ENCODE results near the gene ACOX1. TPM values are rescaled to one million over a fixed set of nuclear protein-coding genes. Genes with fewer than 3 reads are reported as not detected.
A peak's percentile ranks its signal among the peaks of the same experiment; 100 is the strongest.

The ACOX1 gene
- total RNA-seq, 2 experiments from 2014 or later, result 14.5 to 17.9 TPM

DNA sequence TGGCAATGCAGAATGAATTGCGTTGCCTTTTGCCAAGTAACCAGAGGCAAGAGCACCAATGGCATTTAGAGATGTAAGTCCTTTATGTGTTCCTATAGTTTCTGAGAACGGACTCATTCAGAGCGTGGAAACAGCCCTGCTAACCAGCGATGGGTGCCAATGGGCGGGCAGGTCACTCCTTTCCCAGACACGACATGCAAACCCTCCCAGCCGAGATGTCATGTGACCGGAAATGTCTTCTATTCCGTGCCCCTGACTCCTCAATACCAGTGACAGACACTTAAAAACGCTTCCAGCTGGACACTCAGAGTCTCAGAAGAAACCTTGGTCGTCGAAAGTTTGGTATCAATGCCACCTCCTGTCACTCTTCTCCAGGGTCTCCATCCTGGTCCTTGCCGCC lies 41.3 kb downstream of the ACOX1 start:
- Histone ChIP-seq H3K9me3 (ENCODE audit: control insufficient read depth in 1 of 2, insufficient read depth in 1 of 2, low read length in 2 of 2) (no peaks in the 10 kb centered on the region), H3K27ac (ENCODE audit: low read depth in 1 of 2, low read length in 2 of 2) (no peak overlapping the region), H3K4me3 (ENCODE audit: low read length) (no peak overlapping the region), H3K36me3 (ENCODE audit: insufficient read depth, low read length) (no peaks in the 10 kb centered on the region), H3K27me3 (ENCODE audit: control insufficient read depth in 1 of 2, insufficient read depth in 2 of 2, low read length in 2 of 2) (no peaks in the 10 kb centered on the region), H3K4me1 (ENCODE audit: insufficient read depth, low read length) (peaks cover 15% of the 10 kb centered on the region)
- intact Hi-C loops (cut with DNase I, micrococcal nuclease), result no loop called here
- DNase-seq (no peak), ATAC-seq (ENCODE audit: poor library complexity) (no peak)
- H3K27ac Mint-ChIP-seq, result no peak overlapping the region
- ChIA-PET POLR2A (no interaction called here), CTCF (no interaction called here)
- H3K27me3 Mint-ChIP-seq, result no peaks in the 10 kb centered on the region
- TF ChIP-seq, protein P1, sequence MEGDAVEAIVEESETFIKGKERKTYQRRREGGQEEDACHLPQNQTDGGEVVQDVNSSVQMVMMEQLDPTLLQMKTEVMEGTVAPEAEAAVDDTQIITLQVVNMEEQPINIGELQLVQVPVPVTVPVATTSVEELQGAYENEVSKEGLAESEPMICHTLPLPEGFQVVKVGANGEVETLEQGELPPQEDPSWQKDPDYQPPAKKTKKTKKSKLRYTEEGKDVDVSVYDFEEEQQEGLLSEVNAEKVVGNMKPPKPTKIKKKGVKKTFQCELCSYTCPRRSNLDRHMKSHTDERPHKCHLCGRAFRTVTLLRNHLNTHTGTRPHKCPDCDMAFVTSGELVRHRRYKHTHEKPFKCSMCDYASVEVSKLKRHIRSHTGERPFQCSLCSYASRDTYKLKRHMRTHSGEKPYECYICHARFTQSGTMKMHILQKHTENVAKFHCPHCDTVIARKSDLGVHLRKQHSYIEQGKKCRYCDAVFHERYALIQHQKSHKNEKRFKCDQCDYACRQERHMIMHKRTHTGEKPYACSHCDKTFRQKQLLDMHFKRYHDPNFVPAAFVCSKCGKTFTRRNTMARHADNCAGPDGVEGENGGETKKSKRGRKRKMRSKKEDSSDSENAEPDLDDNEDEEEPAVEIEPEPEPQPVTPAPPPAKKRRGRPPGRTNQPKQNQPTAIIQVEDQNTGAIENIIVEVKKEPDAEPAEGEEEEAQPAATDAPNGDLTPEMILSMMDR (IDR thresholded peaks at IDR 0.05), result no peak
- no peaks in the 10 kb centered on the region for H3K9me3 Mint-ChIP-seq
- no peaks in the 10 kb centered on the region for H3K36me3 Mint-ChIP-seq (ENCODE audit: low read depth)
- peaks cover 18% of the 10 kb centered on the region for H3K4me1 Mint-ChIP-seq (ENCODE audit: low read depth)
- H3K4me3 Mint-ChIP-seq, result peak overlapping the region; percentile 20

DNA sequence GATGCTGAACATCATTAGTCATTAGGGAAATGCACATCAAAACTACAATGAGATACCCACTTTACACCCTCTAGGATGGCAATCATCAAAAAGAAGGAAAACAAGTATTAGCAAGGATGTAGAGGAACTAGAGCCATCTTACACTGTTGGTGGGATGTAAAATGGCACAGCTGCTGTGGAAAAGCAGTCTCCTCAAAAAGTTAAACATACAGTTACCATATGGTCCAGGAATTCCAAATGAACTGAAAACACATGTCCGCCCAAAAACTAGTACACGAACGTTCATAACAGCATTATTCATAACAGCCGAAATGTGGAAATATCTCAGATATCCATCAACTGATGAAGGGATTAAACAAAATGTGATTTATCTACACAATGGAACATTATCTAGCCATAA lies 45.2 kb downstream of the ACOX1 start:
- intact Hi-C loops (cut with DNase I, micrococcal nuclease), result no loop called here
- H3K4me3 Mint-ChIP-seq, result no peak overlapping the region
- H3K36me3 Mint-ChIP-seq (ENCODE audit: low read depth), result peaks cover 4% of the 10 kb centered on the region
- Histone ChIP-seq H3K27ac (ENCODE audit: low read depth in 1 of 2, low read length in 2 of 2) (no peak overlapping the region), H3K9me3 (ENCODE audit: control insufficient read depth in 1 of 2, insufficient read depth in 1 of 2, low read length in 2 of 2) (no peaks in the 10 kb centered on the region), H3K4me3 (ENCODE audit: low read length) (no peak overlapping the region), H3K27me3 (ENCODE audit: control insufficient read depth in 1 of 2, insufficient read depth in 2 of 2, low read length in 2 of 2) (no peaks in the 10 kb centered on the region), H3K36me3 (ENCODE audit: insufficient read depth, low read length) (no peaks in the 10 kb centered on the region), H3K4me1 (ENCODE audit: insufficient read depth, low read length) (no peaks in the 10 kb centered on the region)
- ChIA-PET CTCF (no interaction called here), POLR2A (interaction anchor here (0.9 kb wide), 1 partner anchor 8 kb away, joined by 3 read pairs; no protein-coding TSS in a partner anchor)
- TF ChIP-seq, protein P1 (IDR thresholded peaks at IDR 0.05), result no peak
- no peaks in the 10 kb centered on the region for H3K9me3 Mint-ChIP-seq
- H3K4me1 Mint-ChIP-seq (ENCODE audit: low read depth), result no peaks in the 10 kb centered on the region
- H3K27ac Mint-ChIP-seq, result no peak overlapping the region
- ATAC-seq (ENCODE audit: poor library complexity), result no peak
- no peak for DNase-seq
- no peaks in the 10 kb centered on the region for H3K27me3 Mint-ChIP-seq

DNA sequence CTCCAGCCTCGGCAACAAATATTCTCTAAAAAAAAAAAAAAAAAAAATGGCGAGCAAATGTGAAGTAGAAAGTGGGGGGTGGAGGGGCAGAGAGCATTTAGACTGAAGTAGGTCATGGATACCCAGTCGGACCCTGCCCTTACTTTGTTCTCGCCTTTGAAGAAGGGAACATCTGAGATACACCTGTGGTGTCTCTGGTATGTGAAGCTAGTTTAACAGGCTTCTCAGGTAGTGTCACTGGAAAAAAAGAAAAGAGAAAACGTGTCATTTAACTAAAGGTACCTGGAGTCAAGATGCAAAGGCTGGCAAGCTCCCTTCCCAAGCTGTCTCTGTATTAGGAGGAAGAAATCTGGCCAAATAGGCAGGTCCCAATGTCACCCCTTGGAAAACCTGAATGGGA lies 46.1 kb downstream of the ACOX1 start:
- DNase-seq, result no peak
- ChIA-PET POLR2A (interaction anchor here (0.9 kb wide), 1 partner anchor 7 kb away, joined by 3 read pairs; no protein-coding TSS in a partner anchor), CTCF (no interaction called here)
- no peaks in the 10 kb centered on the region for H3K27me3 ChIP-seq (ENCODE audit: control insufficient read depth in 1 of 2, insufficient read depth in 2 of 2, low read length in 2 of 2)
- H3K36me3 ChIP-seq (ENCODE audit: insufficient read depth, low read length), result no peaks in the 10 kb centered on the region
- no peak for ATAC-seq (ENCODE audit: poor library complexity)
- peaks cover 4% of the 10 kb centered on the region for H3K36me3 Mint-ChIP-seq (ENCODE audit: low read depth)
- intact Hi-C loops (cut with DNase I, micrococcal nuclease), result no loop called here
- H3K27ac Mint-ChIP-seq, result no peak overlapping the region
- H3K4me1 ChIP-seq (ENCODE audit: insufficient read depth, low read length), result no peaks in the 10 kb centered on the region
- no peak overlapping the region for H3K27ac ChIP-seq (ENCODE audit: low read depth in 1 of 2, low read length in 2 of 2)
- TF ChIP-seq, protein P1 (IDR thresholded peaks at IDR 0.05), result no peak
- H3K27me3 Mint-ChIP-seq, result no peaks in the 10 kb centered on the region
- no peak overlapping the region for H3K4me3 ChIP-seq (ENCODE audit: low read length)
- H3K9me3 ChIP-seq (ENCODE audit: control insufficient read depth in 1 of 2, insufficient read depth in 1 of 2, low read length in 2 of 2), result no peaks in the 10 kb centered on the region
- H3K4me3 Mint-ChIP-seq, result no peak overlapping the region
- H3K4me1 Mint-ChIP-seq (ENCODE audit: low read depth), result no peaks in the 10 kb centered on the region
- H3K9me3 Mint-ChIP-seq, result no peaks in the 10 kb centered on the region

Measured in CD4-positive, alpha-beta T cell (primary cell).